ENCODE results near the gene NDRG3.

Gene NDRG3

DNA sequence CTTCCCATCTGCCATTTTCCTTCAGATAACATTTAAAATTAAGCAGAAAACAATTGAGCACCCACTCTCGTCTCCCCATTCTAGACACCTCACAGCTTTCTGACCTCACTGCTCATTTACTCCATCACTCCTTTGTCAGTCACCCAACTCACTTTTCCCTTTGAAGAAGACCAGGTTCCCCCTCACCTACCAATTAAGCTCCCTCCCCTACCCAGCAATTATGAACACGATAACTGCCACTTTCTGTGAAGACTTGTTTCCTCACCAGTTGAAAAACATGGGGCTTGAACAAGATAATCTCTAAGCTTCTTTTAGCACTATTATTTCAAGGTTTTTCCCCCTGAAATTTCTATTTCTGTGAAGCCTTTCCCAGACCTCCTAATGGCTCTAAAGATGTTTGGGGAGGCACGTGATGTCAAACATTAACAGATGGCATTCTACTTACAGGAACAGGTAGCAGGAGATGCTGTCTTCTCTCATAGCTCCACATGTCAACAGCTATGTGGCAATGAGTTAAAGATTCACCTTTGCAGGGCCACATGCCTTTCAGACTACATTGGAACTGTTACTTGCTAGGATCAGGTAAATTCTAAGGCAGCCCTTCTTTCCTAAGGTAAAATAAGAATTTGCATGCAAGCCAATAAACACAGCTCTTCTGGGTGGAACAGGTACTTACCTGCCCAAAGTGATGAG, 75.1 kb downstream of the NDRG3 start:
- no peaks in the 10 kb centered on the region for H3K27me3 ChIP-seq (ENCODE audit: control insufficient read depth in 1 of 2, insufficient read depth in 2 of 2, low read length in 2 of 2)
- H3K27ac ChIP-seq (ENCODE audit: low read length): no peak overlapping the region
- no peak overlapping the region for H3K4me3 ChIP-seq (ENCODE audit: low read length in 2 of 2)
- H3K9ac ChIP-seq (ENCODE audit: low read length in 2 of 2): no peak overlapping the region
- peaks cover 12 to 20% of the 10 kb centered on the region in 2 donors for H3K36me3 ChIP-seq (ENCODE audit: control insufficient read depth in 2 of 2, insufficient read depth in 2 of 2, low read length in 2 of 2)
- no peaks in the 10 kb centered on the region for H3K4me1 ChIP-seq (ENCODE audit: control insufficient read depth, insufficient read depth, low read length)
- H3K9me3 ChIP-seq (ENCODE audit: control insufficient read depth in 2 of 2, low read length in 2 of 2): no peaks in the 10 kb centered on the region

- no peak overlapping the region for H3K4me3 ChIP-seq (ENCODE audit: low read length in 2 of 2)
- H3K27ac ChIP-seq (ENCODE audit: low read length): no peak overlapping the region
- H3K9me3 ChIP-seq (ENCODE audit: control insufficient read depth in 2 of 2, low read length in 2 of 2): no peaks in the 10 kb centered on the region
- H3K4me1 ChIP-seq (ENCODE audit: control insufficient read depth, insufficient read depth, low read length): no peaks in the 10 kb centered on the region
- no peak overlapping the region for H3K9ac ChIP-seq (ENCODE audit: low read length in 2 of 2)
- no peaks in the 10 kb centered on the region for H3K27me3 ChIP-seq (ENCODE audit: control insufficient read depth in 1 of 2, insufficient read depth in 2 of 2, low read length in 2 of 2)
- peaks cover 18 to 21% of the 10 kb centered on the region in 2 donors for H3K36me3 ChIP-seq (ENCODE audit: control insufficient read depth in 2 of 2, insufficient read depth in 2 of 2, low read length in 2 of 2)
Observed at GRCh38 chr20:36666181-36666740, 79.6 kb downstream of the NDRG3 start.

DNA sequence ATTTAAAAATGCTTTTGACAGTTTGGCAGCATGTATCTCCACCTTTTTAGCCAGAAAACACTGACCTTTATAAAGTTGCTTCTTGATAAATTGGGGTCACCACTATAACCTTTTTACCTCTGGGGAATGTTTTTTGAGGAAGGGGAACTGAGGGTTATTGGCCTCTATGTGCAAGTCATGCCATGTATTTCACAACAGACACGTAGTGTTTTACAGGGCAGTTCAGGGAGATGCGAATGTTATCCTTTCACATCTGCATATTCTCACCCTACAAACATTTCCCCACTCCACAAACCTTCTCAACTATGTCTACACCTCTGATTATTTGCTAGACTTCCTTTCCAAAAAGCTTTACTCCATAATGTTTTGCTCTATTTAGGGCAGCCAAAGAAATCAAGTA, 82.9 kb downstream of the NDRG3 start:
- Histone ChIP-seq H3K9me3 (ENCODE audit: control insufficient read depth in 2 of 2, low read length in 2 of 2) (no peaks in the 10 kb centered on the region), H3K27me3 (ENCODE audit: control insufficient read depth in 1 of 2, insufficient read depth in 2 of 2, low read length in 2 of 2) (no peaks in the 10 kb centered on the region), H3K27ac (ENCODE audit: low read length) (no peak overlapping the region), H3K4me3 (ENCODE audit: low read length in 2 of 2) (no peak overlapping the region), H3K9ac (ENCODE audit: low read length in 2 of 2) (no peak overlapping the region), H3K36me3 (ENCODE audit: control insufficient read depth in 2 of 2, insufficient read depth in 2 of 2, low read length in 2 of 2) (peaks cover 11 to 15% of the 10 kb centered on the region in 2 donors), H3K4me1 (ENCODE audit: control insufficient read depth, insufficient read depth, low read length) (no peaks in the 10 kb centered on the region)

DNA sequence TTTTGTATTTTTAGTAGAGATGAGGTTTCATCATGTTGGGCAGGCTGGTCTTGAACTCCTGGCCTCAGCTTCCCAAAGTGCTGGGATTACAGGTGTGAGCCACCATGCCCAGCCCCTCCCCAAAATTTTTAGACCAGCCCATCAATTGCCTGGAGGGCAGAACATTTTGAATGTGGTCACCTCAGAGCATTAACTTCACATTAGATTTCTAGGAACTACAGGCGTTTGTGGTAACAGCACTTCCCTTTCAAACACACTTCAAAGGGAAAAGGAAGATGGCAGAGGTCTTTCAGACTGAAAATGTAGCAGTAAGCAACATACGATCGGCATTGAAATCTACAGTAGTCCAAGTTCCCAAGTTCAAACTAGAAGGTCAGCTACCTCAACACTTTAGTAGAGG, 87.6 kb downstream of the NDRG3 start:
- no peaks in the 10 kb centered on the region for H3K27me3 ChIP-seq (ENCODE audit: control insufficient read depth in 1 of 2, insufficient read depth in 2 of 2, low read length in 2 of 2)
- peaks cover 13 to 14% of the 10 kb centered on the region in 2 donors for H3K36me3 ChIP-seq (ENCODE audit: control insufficient read depth in 2 of 2, insufficient read depth in 2 of 2, low read length in 2 of 2)
- no peaks in the 10 kb centered on the region for H3K4me1 ChIP-seq (ENCODE audit: control insufficient read depth, insufficient read depth, low read length)
- H3K27ac ChIP-seq (ENCODE audit: low read length): no peak overlapping the region
- H3K9me3 ChIP-seq (ENCODE audit: control insufficient read depth in 2 of 2, low read length in 2 of 2): no peaks in the 10 kb centered on the region
- H3K9ac ChIP-seq (ENCODE audit: low read length in 2 of 2): no peak overlapping the region
- no peak overlapping the region for H3K4me3 ChIP-seq (ENCODE audit: low read length in 2 of 2)

GRCh38 chr20:36656733-36657132, 89.2 kb downstream of the NDRG3 start:
- peaks cover 21 to 24% of the 10 kb centered on the region in 2 donors for H3K36me3 ChIP-seq (ENCODE audit: control insufficient read depth in 2 of 2, insufficient read depth in 2 of 2, low read length in 2 of 2)

DNA sequence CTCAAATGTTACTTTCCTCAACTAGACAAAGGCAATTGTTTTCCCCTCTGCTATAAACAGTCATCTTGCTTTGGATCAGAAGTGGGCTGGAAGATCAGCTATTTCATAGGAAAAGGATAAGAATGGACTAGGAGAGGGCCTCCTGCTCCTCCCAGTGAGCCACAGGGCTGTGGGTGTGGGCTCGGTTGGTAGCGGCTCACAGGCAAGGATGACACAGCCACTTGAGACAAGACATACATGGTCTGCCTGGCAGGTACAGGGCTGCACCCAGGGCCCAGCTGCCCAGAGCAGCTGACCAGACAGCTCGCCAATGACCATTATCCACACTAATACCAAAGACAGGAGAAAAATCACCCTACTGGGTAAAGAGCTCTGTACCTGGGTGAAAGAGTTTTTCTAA, 90.9 kb downstream of the NDRG3 start:
- no peaks in the 10 kb centered on the region for H3K9me3 ChIP-seq (ENCODE audit: control insufficient read depth in 2 of 2, low read length in 2 of 2)
- H3K27ac ChIP-seq (ENCODE audit: low read length): no peak overlapping the region
- no peaks in the 10 kb centered on the region for H3K4me1 ChIP-seq (ENCODE audit: control insufficient read depth, insufficient read depth, low read length)
- no peak overlapping the region for H3K9ac ChIP-seq (ENCODE audit: low read length in 2 of 2)
- no peaks in the 10 kb centered on the region for H3K27me3 ChIP-seq (ENCODE audit: control insufficient read depth in 1 of 2, insufficient read depth in 2 of 2, low read length in 2 of 2)
- peaks cover 24 to 27% of the 10 kb centered on the region in 2 donors for H3K36me3 ChIP-seq (ENCODE audit: control insufficient read depth in 2 of 2, insufficient read depth in 2 of 2, low read length in 2 of 2)
- H3K4me3 ChIP-seq (ENCODE audit: low read length in 2 of 2): no peak overlapping the region

More at GRCh38 chr20:36656733-36657132, 89.2 kb downstream of the NDRG3 start:
- Histone ChIP-seq H3K4me3 (ENCODE audit: low read length in 2 of 2) (no peak overlapping the region), H3K27ac (ENCODE audit: low read length) (no peak overlapping the region), H3K4me1 (ENCODE audit: control insufficient read depth, insufficient read depth, low read length) (no peaks in the 10 kb centered on the region), H3K27me3 (ENCODE audit: control insufficient read depth in 1 of 2, insufficient read depth in 2 of 2, low read length in 2 of 2) (no peaks in the 10 kb centered on the region), H3K9me3 (ENCODE audit: control insufficient read depth in 2 of 2, low read length in 2 of 2) (no peaks in the 10 kb centered on the region), H3K9ac (ENCODE audit: low read length in 2 of 2) (no peak overlapping the region)

- no peaks in the 10 kb centered on the region for H3K9me3 ChIP-seq (ENCODE audit: control insufficient read depth in 2 of 2, low read length in 2 of 2)
- H3K9ac ChIP-seq (ENCODE audit: low read length in 2 of 2): no peak overlapping the region
- H3K4me3 ChIP-seq (ENCODE audit: low read length in 2 of 2): no peak overlapping the region
- no peaks in the 10 kb centered on the region for H3K4me1 ChIP-seq (ENCODE audit: control insufficient read depth, insufficient read depth, low read length)
- peaks cover 24 to 27% of the 10 kb centered on the region in 2 donors for H3K36me3 ChIP-seq (ENCODE audit: control insufficient read depth in 2 of 2, insufficient read depth in 2 of 2, low read length in 2 of 2)
- H3K27me3 ChIP-seq (ENCODE audit: control insufficient read depth in 1 of 2, insufficient read depth in 2 of 2, low read length in 2 of 2): no peaks in the 10 kb centered on the region
- no peak overlapping the region for H3K27ac ChIP-seq (ENCODE audit: low read length)
Observed at GRCh38 chr20:36654506-36654905, 91.4 kb downstream of the NDRG3 start.

DNA sequence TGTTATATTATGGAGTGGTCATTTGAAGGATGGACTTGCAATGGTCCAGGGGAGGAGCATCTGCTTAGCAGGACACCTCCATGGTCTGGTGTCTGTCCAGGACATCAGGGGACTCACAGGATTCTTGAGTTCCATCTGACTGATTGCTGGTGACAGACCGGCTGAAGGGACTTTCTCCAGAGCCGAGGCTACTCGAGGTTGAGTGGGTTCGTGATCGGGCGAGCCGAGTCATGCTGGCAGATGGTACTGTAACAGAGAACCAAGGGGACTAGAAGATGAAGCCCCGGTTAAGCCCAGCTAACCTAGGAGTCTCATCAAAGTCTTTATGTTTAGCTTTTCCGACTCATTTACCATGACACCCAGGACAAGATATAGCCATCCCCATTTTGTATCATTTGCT, 92.4 kb downstream of the NDRG3 start:
- Histone ChIP-seq H3K9me3 (ENCODE audit: control insufficient read depth in 2 of 2, low read length in 2 of 2) (no peaks in the 10 kb centered on the region), H3K9ac (ENCODE audit: low read length in 2 of 2) (no peak overlapping the region), H3K4me1 (ENCODE audit: control insufficient read depth, insufficient read depth, low read length) (no peaks in the 10 kb centered on the region), H3K27me3 (ENCODE audit: control insufficient read depth in 1 of 2, insufficient read depth in 2 of 2, low read length in 2 of 2) (no peaks in the 10 kb centered on the region), H3K27ac (ENCODE audit: low read length) (no peak overlapping the region), H3K36me3 (ENCODE audit: control insufficient read depth in 2 of 2, insufficient read depth in 2 of 2, low read length in 2 of 2) (peaks cover 24 to 27% of the 10 kb centered on the region in 2 donors), H3K4me3 (ENCODE audit: low read length in 2 of 2) (no peak overlapping the region)

GRCh38 chr20:36647196-36648121, 98.4 kb downstream of the NDRG3 start:
- no peaks in the 10 kb centered on the region for H3K9me3 ChIP-seq (ENCODE audit: control insufficient read depth in 2 of 2, low read length in 2 of 2)

GRCh38 chr20:36646678-36647077, 99.2 kb downstream of the NDRG3 start:
- Histone ChIP-seq H3K36me3 (ENCODE audit: control insufficient read depth in 2 of 2, insufficient read depth in 2 of 2, low read length in 2 of 2) (peaks cover 3 to 5% of the 10 kb centered on the region in 2 donors), H3K4me3 (ENCODE audit: low read length in 2 of 2) (no peak overlapping the region), H3K9me3 (ENCODE audit: control insufficient read depth in 2 of 2, low read length in 2 of 2) (no peaks in the 10 kb centered on the region), H3K27me3 (ENCODE audit: control insufficient read depth in 1 of 2, insufficient read depth in 2 of 2, low read length in 2 of 2) (no peaks in the 10 kb centered on the region), H3K4me1 (ENCODE audit: control insufficient read depth, insufficient read depth, low read length) (no peaks in the 10 kb centered on the region), H3K27ac (ENCODE audit: low read length) (no peak overlapping the region), H3K9ac (ENCODE audit: low read length in 2 of 2) (no peak overlapping the region)

More at GRCh38 chr20:36647196-36648121, 98.4 kb downstream of the NDRG3 start:
- Histone ChIP-seq H3K36me3 (ENCODE audit: control insufficient read depth in 2 of 2, insufficient read depth in 2 of 2, low read length in 2 of 2) (peaks cover 3 to 8% of the 10 kb centered on the region in 2 donors), H3K27ac (ENCODE audit: low read length) (no peak overlapping the region), H3K4me1 (ENCODE audit: control insufficient read depth, insufficient read depth, low read length) (no peaks in the 10 kb centered on the region), H3K9ac (ENCODE audit: low read length in 2 of 2) (no peak overlapping the region), H3K4me3 (ENCODE audit: low read length in 2 of 2) (no peak overlapping the region), H3K27me3 (ENCODE audit: control insufficient read depth in 1 of 2, insufficient read depth in 2 of 2, low read length in 2 of 2) (no peaks in the 10 kb centered on the region)

Measured in stomach smooth muscle (tissue), 2 donors.